ENCODE results near the gene QRICH2. TPM values are rescaled to one million over a fixed set of nuclear protein-coding genes. Genes with fewer than 3 reads are reported as not detected.

QRICH2 gene
- total and polyA plus RNA-seq, 10 of the 15 experiments (the other 5 are each of a cell fraction or from before 2014, with no cell fraction given): 0.04 to 0.72 (median 0.25) TPM

DNA sequence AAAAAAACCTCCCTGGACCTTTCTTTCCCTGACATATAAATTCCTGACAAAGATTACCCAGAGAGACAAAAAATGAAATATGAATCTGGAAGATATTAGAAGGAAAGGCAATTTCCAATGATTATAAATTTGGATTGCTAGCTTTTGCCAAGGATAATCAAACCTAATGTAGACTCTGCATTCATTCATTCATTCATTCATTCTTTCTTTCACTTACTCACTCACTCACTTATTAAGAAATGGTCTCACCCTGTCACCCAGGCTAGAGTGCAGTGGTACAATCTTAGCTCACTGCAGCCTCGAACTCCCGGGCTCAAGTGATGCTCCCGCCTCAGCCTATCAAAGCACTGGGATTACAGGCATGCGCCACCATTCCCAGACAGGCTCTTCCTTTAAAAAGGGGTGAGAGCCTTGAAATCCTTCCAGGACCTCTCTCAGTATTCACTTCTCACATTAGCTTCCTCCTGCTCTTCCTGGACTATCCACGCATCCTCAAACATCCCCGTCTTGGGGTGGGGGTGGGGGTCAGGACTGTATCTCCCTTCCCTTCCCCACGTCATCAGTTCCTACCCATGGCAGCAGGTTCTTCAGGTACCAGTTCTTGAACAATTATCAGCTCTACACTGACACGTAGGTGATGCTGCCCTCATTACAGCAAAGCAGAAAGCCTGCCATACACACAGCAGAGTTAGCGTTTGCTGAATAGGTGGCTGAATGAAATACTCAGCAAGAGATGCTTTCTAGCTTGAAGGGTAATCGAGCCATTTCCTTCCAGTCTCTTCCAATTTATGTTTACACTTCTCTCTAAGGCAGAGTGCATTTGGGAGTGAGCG lies 25.8 kb upstream of the QRICH2 start:
- Histone ChIP-seq H4K20me1 (ENCODE audit: control insufficient read depth, insufficient read depth) (no peaks in the 10 kb centered on the region), H3K9ac (ENCODE audit: control insufficient read depth, insufficient read depth, low read length) (no peak overlapping the region), H3K4me2 (ENCODE audit: control insufficient read depth, insufficient read depth) (no peak overlapping the region), H3K36me3 (ENCODE audit: control insufficient read depth in 2 of 2, insufficient read depth in 2 of 2, low read length in 1 of 2) (peaks cover 2 to 4% of the 10 kb centered on the region in 2 experiments), H3K79me2 (ENCODE audit: control insufficient read depth, insufficient read depth, low read length) (no peaks in the 10 kb centered on the region), H3K27me3 (replicated peaks in 1 of 2; ENCODE audit: control insufficient read depth in 2 of 2, insufficient read depth in 2 of 2, low read length in 1 of 2) (no peaks in the 10 kb centered on the region), H3K4me3 (no peak overlapping the region), H3K4me1 (ENCODE audit: control insufficient read depth, insufficient read depth, low read length) (no peaks in the 10 kb centered on the region), H3K9me3 (replicated peaks; ENCODE audit: control insufficient read depth, insufficient read depth, low read length) (no peaks in the 10 kb centered on the region), H2AFZ (ENCODE audit: control insufficient read depth, low read depth, low read length) (no peak overlapping the region), H3K27ac (ENCODE audit: control insufficient read depth, insufficient read depth) (no peak overlapping the region)
- in situ Hi-C loops (cut with MboI) (no loop called here), intact Hi-C loops (cut with micrococcal nuclease; ENCODE audit: unreplicated experiment) (no loop called here)
- POLR2A ChIA-PET: interaction anchor here (0.7 kb wide), 1 partner anchor 12 kb away, joined by 3 read pairs; no protein-coding TSS in a partner anchor
- no peak for ATAC-seq
- FAIRE-seq: no peak
- BruUV-seq (replicated peaks): no TSS peak
- TF ChIP-seq ZSCAN29 (IDR thresholded peaks at IDR 0.05) (no peak), ZNF24 (IDR thresholded peaks at IDR 0.05) (peak; percentile 82)
- CTCF ChIA-PET: interaction anchor here (0.6 to 1.4 kb wide), 4 partner anchors 18 to 74 kb away, joined by 3 to 4 read pairs (median 4); no protein-coding TSS in a partner anchor
- no peak for DNase-seq (ENCODE audit: low read depth, low spot score)
- RAD21 ChIA-PET (ENCODE audit: unreplicated experiment): no interaction called here
- WGBS (ENCODE audit: insufficient coverage, insufficient replicate concordance, low lambda C conversion rate, missing lambda C conversion rate): 91% methylated on average over 11 of the region's 11 CpGs
- SMC1A ChIA-PET (ENCODE audit: uncharacterized antibody, unreplicated experiment): no interaction called here

DNA sequence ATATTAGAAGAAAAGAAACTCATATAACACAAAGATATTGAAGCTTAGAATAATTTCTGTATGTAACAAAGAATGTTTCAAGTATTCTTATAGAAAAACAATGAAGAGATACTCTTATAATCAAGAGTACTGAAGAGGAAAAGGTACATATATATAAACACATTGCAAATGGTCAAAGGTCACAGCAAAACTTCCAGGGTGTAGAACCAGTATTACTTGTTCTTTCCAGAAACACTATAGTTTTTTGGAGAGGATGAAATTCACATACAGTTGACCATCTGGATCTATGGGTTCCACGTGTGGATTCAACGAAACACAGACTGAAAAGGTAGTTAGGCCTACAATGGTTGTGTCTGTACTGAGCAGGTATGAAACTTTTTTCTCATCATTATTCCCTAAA lies 23.0 kb upstream of the QRICH2 start:
- ChIA-PET SMC1A (ENCODE audit: uncharacterized antibody, unreplicated experiment) (interaction anchor here (1.6 kb wide), 1 partner anchor 27 kb away, joined by 3 read pairs; no protein-coding TSS in a partner anchor), RAD21 (ENCODE audit: unreplicated experiment) (no interaction called here), POLR2A (no interaction called here), CTCF (interaction anchor here (1.3 kb wide), 1 partner anchor 22 kb away, joined by 8 read pairs; the partner anchor contains the start of gene PRPSAP1)
- 96% methylated on average over 2 of the region's 2 CpGs for WGBS (ENCODE audit: insufficient coverage, insufficient replicate concordance, low lambda C conversion rate, missing lambda C conversion rate)
- no TSS peak for BruUV-seq (replicated peaks)
- Histone ChIP-seq H3K27ac (ENCODE audit: control insufficient read depth, insufficient read depth) (no peak overlapping the region), H3K36me3 (ENCODE audit: control insufficient read depth in 2 of 2, insufficient read depth in 2 of 2, low read length in 1 of 2) (peaks cover 4 to 11% of the 10 kb centered on the region in 2 experiments), H3K4me3 (no peak overlapping the region), H3K79me2 (ENCODE audit: control insufficient read depth, insufficient read depth, low read length) (no peaks in the 10 kb centered on the region), H3K4me2 (ENCODE audit: control insufficient read depth, insufficient read depth) (no peak overlapping the region), H3K27me3 (replicated peaks in 1 of 2; ENCODE audit: control insufficient read depth in 2 of 2, insufficient read depth in 2 of 2, low read length in 1 of 2) (no peaks in the 10 kb centered on the region), H4K20me1 (ENCODE audit: control insufficient read depth, insufficient read depth) (no peaks in the 10 kb centered on the region), H3K9me3 (replicated peaks; ENCODE audit: control insufficient read depth, insufficient read depth, low read length) (no peaks in the 10 kb centered on the region), H3K4me1 (ENCODE audit: control insufficient read depth, insufficient read depth, low read length) (no peaks in the 10 kb centered on the region), H3K9ac (ENCODE audit: control insufficient read depth, insufficient read depth, low read length) (no peak overlapping the region), H2AFZ (ENCODE audit: control insufficient read depth, low read depth, low read length) (no peak overlapping the region)
- ATAC-seq (no peak), FAIRE-seq (no peak), DNase-seq (ENCODE audit: low read depth, low spot score) (no peak)
- intact Hi-C loops (cut with micrococcal nuclease; ENCODE audit: unreplicated experiment) (no loop called here), in situ Hi-C loops (cut with MboI) (no loop called here)
- no peak for TF ChIP-seq HDAC6 (IDR thresholded peaks at IDR 0.05; ENCODE audit: unreplicated experiment)
- TF ChIP-seq, protein P1, sequence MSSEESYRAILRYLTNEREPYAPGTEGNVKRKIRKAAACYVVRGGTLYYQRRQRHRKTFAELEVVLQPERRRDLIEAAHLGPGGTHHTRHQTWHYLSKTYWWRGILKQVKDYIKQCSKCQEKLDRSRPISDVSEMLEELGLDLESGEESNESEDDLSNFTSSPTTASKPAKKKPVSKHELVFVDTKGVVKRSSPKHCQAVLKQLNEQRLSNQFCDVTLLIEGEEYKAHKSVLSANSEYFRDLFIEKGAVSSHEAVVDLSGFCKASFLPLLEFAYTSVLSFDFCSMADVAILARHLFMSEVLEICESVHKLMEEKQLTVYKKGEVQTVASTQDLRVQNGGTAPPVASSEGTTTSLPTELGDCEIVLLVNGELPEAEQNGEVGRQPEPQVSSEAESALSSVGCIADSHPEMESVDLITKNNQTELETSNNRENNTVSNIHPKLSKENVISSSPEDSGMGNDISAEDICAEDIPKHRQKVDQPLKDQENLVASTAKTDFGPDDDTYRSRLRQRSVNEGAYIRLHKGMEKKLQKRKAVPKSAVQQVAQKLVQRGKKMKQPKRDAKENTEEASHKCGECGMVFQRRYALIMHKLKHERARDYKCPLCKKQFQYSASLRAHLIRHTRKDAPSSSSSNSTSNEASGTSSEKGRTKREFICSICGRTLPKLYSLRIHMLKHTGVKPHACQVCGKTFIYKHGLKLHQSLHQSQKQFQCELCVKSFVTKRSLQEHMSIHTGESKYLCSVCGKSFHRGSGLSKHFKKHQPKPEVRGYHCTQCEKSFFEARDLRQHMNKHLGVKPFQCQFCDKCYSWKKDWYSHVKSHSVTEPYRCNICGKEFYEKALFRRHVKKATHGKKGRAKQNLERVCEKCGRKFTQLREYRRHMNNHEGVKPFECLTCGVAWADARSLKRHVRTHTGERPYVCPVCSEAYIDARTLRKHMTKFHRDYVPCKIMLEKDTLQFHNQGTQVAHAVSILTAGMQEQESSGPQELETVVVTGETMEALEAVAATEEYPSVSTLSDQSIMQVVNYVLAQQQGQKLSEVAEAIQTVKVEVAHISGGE (CRISPR knock-in tag; IDR thresholded peaks at IDR 0.05): no peak
- TF ChIP-seq RFX5 (IDR thresholded peaks at IDR 0.05; ENCODE audit: low read depth, low read length): no peak
- TF ChIP-seq, protein P2, sequence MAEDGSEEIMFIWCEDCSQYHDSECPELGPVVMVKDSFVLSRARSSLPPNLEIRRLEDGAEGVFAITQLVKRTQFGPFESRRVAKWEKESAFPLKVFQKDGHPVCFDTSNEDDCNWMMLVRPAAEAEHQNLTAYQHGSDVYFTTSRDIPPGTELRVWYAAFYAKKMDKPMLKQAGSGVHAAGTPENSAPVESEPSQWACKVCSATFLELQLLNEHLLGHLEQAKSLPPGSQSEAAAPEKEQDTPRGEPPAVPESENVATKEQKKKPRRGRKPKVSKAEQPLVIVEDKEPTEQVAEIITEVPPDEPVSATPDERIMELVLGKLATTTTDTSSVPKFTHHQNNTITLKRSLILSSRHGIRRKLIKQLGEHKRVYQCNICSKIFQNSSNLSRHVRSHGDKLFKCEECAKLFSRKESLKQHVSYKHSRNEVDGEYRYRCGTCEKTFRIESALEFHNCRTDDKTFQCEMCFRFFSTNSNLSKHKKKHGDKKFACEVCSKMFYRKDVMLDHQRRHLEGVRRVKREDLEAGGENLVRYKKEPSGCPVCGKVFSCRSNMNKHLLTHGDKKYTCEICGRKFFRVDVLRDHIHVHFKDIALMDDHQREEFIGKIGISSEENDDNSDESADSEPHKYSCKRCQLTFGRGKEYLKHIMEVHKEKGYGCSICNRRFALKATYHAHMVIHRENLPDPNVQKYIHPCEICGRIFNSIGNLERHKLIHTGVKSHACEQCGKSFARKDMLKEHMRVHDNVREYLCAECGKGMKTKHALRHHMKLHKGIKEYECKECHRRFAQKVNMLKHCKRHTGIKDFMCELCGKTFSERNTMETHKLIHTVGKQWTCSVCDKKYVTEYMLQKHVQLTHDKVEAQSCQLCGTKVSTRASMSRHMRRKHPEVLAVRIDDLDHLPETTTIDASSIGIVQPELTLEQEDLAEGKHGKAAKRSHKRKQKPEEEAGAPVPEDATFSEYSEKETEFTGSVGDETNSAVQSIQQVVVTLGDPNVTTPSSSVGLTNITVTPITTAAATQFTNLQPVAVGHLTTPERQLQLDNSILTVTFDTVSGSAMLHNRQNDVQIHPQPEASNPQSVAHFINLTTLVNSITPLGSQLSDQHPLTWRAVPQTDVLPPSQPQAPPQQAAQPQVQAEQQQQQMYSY (CRISPR knock-in tag; IDR thresholded peaks at IDR 0.05): no peak
- TF ChIP-seq ZZZ3 (IDR thresholded peaks at IDR 0.05; ENCODE audit: control insufficient read depth, insufficient read length, low read depth): no peak
- no peak for TF ChIP-seq POLR2A (IDR thresholded peaks at IDR 0.05; ENCODE audit: low read depth, low read length)
- TF ChIP-seq TCF12 (IDR thresholded peaks at IDR 0.05; ENCODE audit: low read depth, low read length): no peak
- TF ChIP-seq NBN (IDR thresholded peaks at IDR 0.05): no peak
- no peak for TF ChIP-seq POLR2AphosphoS5 (IDR thresholded peaks at IDR 0.05; ENCODE audit: low read length)
